ENCODE measurements around the gene FOXK2. TPM values are rescaled to one million over a fixed set of nuclear protein-coding genes. Genes with fewer than 3 reads are reported as not detected.
"Not testable (repeated sequence)": the region's sequence is repeated elsewhere in the genome, so short reads cannot be mapped to it uniquely, and the experiment has no call there.

FOXK2 gene
- total RNA-seq, 3 donors from 2014 or later (not counting 1 experiment from before 2014, with no cell fraction given) = 42.5 to 50.0 (median 46.4) TPM

DNA sequence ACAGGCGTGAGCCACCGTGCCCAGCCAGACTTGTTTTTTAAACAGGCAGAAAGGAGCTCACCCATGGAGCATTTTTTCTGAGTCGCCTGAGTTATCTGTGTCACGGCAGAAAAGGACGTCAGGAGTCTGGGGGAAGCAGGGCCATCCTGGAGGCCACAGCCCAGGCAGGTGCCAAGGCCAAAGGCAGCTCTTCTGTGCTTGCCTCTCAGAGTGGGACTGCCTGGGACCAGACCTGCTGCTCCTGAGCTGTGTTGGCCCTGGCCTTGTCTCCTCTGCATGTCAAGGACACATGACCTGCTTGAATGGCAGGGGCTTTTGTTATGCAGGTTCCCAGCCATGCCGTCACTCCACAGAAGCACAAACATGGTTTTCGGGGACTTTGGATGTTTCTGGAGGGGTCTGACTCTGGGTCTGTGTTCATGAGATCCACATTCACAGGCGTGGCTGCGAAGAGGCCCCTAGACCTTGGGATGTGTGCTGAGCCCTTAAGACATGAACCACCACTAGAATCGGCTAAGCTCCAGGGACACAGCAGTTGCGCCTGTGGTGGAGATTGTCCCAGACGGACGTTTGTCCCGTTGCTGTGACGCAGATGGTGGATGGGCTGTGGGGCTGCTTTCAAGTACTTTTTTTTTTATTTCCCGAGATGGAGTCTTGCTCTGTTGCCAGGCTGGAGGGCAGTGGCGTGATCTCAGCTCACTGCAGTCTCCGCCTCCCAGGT lies 33.8 kb downstream of the FOXK2 start:
- Mint-ChIP-seq H3K36me3 (no peaks in the 10 kb centered on the region), H3K27ac (no peak overlapping the region), H3K4me1 (peaks cover 30 to 39% of the 10 kb centered on the region in 2 donors), H3K4me3 (no peak overlapping the region), H3K27me3 (ENCODE audit: low read depth in 2 of 2) (no peaks in the 10 kb centered on the region), H3K9me3 (no peaks in the 10 kb centered on the region)
- Histone ChIP-seq H3K27ac (ENCODE audit: low read length) (no peak overlapping the region), H3K36me3 (ENCODE audit: control insufficient read depth, insufficient read depth, low read length) (no peaks in the 10 kb centered on the region), H3K9me3 (ENCODE audit: control insufficient read depth, insufficient read depth, low read length) (no peaks in the 10 kb centered on the region), H3K4me1 (ENCODE audit: control insufficient read depth, insufficient read depth, low read length) (peaks cover 29% of the 10 kb centered on the region), H3K4me3 (ENCODE audit: low read length) (no peak overlapping the region), H3K27me3 (ENCODE audit: control insufficient read depth, insufficient read depth, low read length) (no peaks in the 10 kb centered on the region)
- intact Hi-C loops (cut with micrococcal nuclease) = no loop called here
- ATAC-seq (no peak), DNase-seq (no peak)
- 93% methylated on average over 18 of the region's 18 CpGs for WGBS (ENCODE audit: insufficient coverage)
- TF ChIP-seq, protein P1, sequence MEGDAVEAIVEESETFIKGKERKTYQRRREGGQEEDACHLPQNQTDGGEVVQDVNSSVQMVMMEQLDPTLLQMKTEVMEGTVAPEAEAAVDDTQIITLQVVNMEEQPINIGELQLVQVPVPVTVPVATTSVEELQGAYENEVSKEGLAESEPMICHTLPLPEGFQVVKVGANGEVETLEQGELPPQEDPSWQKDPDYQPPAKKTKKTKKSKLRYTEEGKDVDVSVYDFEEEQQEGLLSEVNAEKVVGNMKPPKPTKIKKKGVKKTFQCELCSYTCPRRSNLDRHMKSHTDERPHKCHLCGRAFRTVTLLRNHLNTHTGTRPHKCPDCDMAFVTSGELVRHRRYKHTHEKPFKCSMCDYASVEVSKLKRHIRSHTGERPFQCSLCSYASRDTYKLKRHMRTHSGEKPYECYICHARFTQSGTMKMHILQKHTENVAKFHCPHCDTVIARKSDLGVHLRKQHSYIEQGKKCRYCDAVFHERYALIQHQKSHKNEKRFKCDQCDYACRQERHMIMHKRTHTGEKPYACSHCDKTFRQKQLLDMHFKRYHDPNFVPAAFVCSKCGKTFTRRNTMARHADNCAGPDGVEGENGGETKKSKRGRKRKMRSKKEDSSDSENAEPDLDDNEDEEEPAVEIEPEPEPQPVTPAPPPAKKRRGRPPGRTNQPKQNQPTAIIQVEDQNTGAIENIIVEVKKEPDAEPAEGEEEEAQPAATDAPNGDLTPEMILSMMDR (IDR thresholded peaks at IDR 0.05) = no peak

DNA sequence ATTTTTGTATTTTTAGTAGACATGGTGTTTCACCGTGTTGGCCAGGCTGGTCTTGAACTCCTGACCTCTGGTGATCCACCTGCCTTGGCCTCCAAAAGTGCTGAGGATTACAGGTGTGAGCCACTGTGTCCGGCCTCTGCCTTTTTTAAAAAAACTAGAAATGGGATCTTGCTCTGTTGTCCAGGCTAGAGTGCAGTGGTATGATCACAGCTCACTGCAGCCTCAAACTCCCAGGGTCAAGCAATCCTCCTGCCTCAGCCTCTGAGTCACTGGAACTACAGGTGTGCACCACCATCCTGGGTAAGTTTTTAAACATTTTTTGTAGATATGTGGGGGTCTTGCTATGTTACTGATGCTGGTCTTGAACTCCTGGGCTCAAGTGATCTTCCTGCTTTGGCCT lies 38.0 kb downstream of the FOXK2 start:
- H3K9me3 Mint-ChIP-seq; H3K27ac ChIP-seq (ENCODE audit: low read length); intact Hi-C loops (cut with micrococcal nuclease); DNase-seq; H3K27me3 Mint-ChIP-seq (ENCODE audit: low read depth in 2 of 2); ATAC-seq; H3K9me3 ChIP-seq (ENCODE audit: control insufficient read depth, insufficient read depth, low read length); H3K27me3 ChIP-seq (ENCODE audit: control insufficient read depth, insufficient read depth, low read length); H3K4me1 ChIP-seq (ENCODE audit: control insufficient read depth, insufficient read depth, low read length); H3K36me3 ChIP-seq (ENCODE audit: control insufficient read depth, insufficient read depth, low read length); H3K4me3 Mint-ChIP-seq; H3K4me3 ChIP-seq (ENCODE audit: low read length); H3K27ac Mint-ChIP-seq; H3K36me3 Mint-ChIP-seq: not testable (repeated sequence)
- 96% methylated on average over 2 of the region's 2 CpGs for WGBS (ENCODE audit: insufficient coverage)
- peaks cover 23 to 27% of the 10 kb centered on the region in 2 donors for H3K4me1 Mint-ChIP-seq

- intact Hi-C loops (cut with micrococcal nuclease) = no loop called here
- no peak for DNase-seq
- no peak for ATAC-seq
- no peak overlapping the region for H3K4me3 ChIP-seq (ENCODE audit: low read length)
- H3K27ac ChIP-seq (ENCODE audit: low read length) = no peak overlapping the region
- H3K36me3 ChIP-seq (ENCODE audit: control insufficient read depth, insufficient read depth, low read length) = peaks cover 5% of the 10 kb centered on the region
- Mint-ChIP-seq H3K4me3 (no peak overlapping the region), H3K27ac (no peak overlapping the region), H3K36me3 (no peaks in the 10 kb centered on the region), H3K9me3 (no peaks in the 10 kb centered on the region), H3K4me1 (peaks cover 17 to 21% of the 10 kb centered on the region in 2 donors), H3K27me3 (ENCODE audit: low read depth in 2 of 2) (no peaks in the 10 kb centered on the region)
- H3K27me3 ChIP-seq (ENCODE audit: control insufficient read depth, insufficient read depth, low read length) = no peaks in the 10 kb centered on the region
- H3K4me1 ChIP-seq (ENCODE audit: control insufficient read depth, insufficient read depth, low read length) = peaks cover 5% of the 10 kb centered on the region
- H3K9me3 ChIP-seq (ENCODE audit: control insufficient read depth, insufficient read depth, low read length) = no peaks in the 10 kb centered on the region
- TF ChIP-seq, protein P1 (IDR thresholded peaks at IDR 0.05) = no peak
- WGBS (ENCODE audit: insufficient coverage) = 88% methylated on average over 9 of the region's 11 CpGs
These were observed 40.2 kb downstream of the FOXK2 start for GRCh38 chr17:82559566-82560251.

DNA sequence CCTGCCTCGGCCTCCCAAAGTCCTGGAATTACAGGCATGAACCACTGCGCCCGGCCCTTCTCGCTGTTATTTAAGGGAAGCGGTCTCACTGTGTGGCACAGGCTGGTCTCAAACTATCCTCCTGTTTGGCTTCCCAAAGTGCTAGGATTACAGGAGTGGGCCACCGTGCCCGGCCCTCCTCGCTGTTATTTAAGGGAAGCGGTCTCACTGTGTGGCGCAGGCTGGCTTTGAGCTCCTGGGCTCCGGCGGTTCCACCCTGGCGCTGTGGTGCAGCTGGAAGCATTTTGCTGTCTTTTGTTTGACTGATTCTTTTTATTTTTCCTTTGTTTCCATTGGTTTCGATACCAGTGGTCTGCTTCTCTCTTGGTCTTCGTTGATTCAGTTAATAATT lies 40.7 kb downstream of the FOXK2 start:
- H3K9me3 Mint-ChIP-seq = no peaks in the 10 kb centered on the region
- TF ChIP-seq, protein P1 (IDR thresholded peaks at IDR 0.05) = no peak

More for the DNA sequence above, 40.7 kb downstream of the FOXK2 start:
- 96% methylated on average over 15 of the region's 15 CpGs for WGBS (ENCODE audit: insufficient coverage)
- Mint-ChIP-seq H3K27ac (no peak overlapping the region), H3K4me3 (no peak overlapping the region), H3K27me3 (ENCODE audit: low read depth in 2 of 2) (no peaks in the 10 kb centered on the region), H3K36me3 (no peaks in the 10 kb centered on the region), H3K4me1 (peaks cover 17 to 21% of the 10 kb centered on the region in 2 donors)
- H3K9me3 ChIP-seq (ENCODE audit: control insufficient read depth, insufficient read depth, low read length) = no peaks in the 10 kb centered on the region
- H3K27ac ChIP-seq (ENCODE audit: low read length) = no peak overlapping the region
- peaks cover 4% of the 10 kb centered on the region for H3K4me1 ChIP-seq (ENCODE audit: control insufficient read depth, insufficient read depth, low read length)
- ATAC-seq = no peak
- H3K36me3 ChIP-seq (ENCODE audit: control insufficient read depth, insufficient read depth, low read length) = peaks cover 10% of the 10 kb centered on the region
- no peak for DNase-seq
- intact Hi-C loops (cut with micrococcal nuclease) = no loop called here
- H3K4me3 ChIP-seq (ENCODE audit: low read length) = no peak overlapping the region
- H3K27me3 ChIP-seq (ENCODE audit: control insufficient read depth, insufficient read depth, low read length) = no peaks in the 10 kb centered on the region

Data from natural killer cell (primary cell).